IMR-90 (cell line): Measurements from ENCODE around the gene PGA4. TPM values are rescaled to one million over a fixed set of nuclear protein-coding genes. Genes with fewer than 3 reads are reported as not detected.

ENCODE experiments used
- ATAC-seq: fragments of 200-7000 bp; cut with Tn5 transposase; 2 replicates; pipeline ENCODE4 v1.9.1; 2020; ENCODE audit warnings: low read depth, mild to moderate bottlenecking, moderate library complexity
- BruUV-seq: library from RNA; stranded (reverse); fragments of 400-500 nt; replicated peaks from 2 replicates; lab custom pipeline; 2021; lab: Mats Ljungman, UMichigan
- CTCF ChIA-PET: fragments of 300-600 bp; formaldehyde crosslinking; extraction: SDS; loops from one replicate; lab custom pipeline; 2021; ENCODE audit warnings: antibody characterized with exemption; lab: Yijun Ruan, JAX
- POLR2A ChIA-PET: fragments of 300-600 bp; sonication (Branson Sonifier 250); formaldehyde crosslinking; loops from one replicate; lab custom pipeline; 2022; ENCODE audit warnings: antibody characterized with exemption; ENCODE audit not compliant: unreplicated experiment; lab: Charles Lee
- DNase-seq: peaks from one replicate; pipeline ENCODE4 v3.0.0; 2013
- H2AFZ ChIP-seq: replicated peaks from 2 replicates; pipeline ENCODE3; 2013; ENCODE audit warnings: low read length, mild to moderate bottlenecking; ENCODE audit not compliant: poor library complexity
- H2AK5ac ChIP-seq: 2 replicates; pipeline ENCODE4 v1.6.1; 2013; ENCODE audit warnings: low read depth, low read length, inconsistent platforms
- H2AK9ac ChIP-seq: replicated peaks from 2 replicates; pipeline ENCODE3; 2013; ENCODE audit warnings: mild to moderate bottlenecking, low read depth, low read length, moderate library complexity; ENCODE audit not compliant: poor library complexity
- H2BK120ac ChIP-seq: 2 replicates; pipeline ENCODE4 v1.6.1; 2013; ENCODE audit warnings: low read depth, low read length, inconsistent platforms
- H2BK15ac ChIP-seq: 3 replicates; pipeline ENCODE4 v1.6.1; 2013; ENCODE audit warnings: low read depth, low read length, inconsistent platforms
- H2BK20ac ChIP-seq: 2 replicates; pipeline ENCODE4 v1.6.1; 2013; ENCODE audit warnings: low read depth, mild to moderate bottlenecking, inconsistent platforms, low read length, moderate library complexity
- H2BK5ac ChIP-seq: 2 replicates; pipeline ENCODE4 v1.6.1; 2013; ENCODE audit warnings: mild to moderate bottlenecking, low read depth, low read length, inconsistent platforms; ENCODE audit not compliant: poor library complexity, severe bottlenecking
- H3K14ac ChIP-seq: replicated peaks from 2 replicates; pipeline ENCODE4 v1.6.1; 2013; ENCODE audit warnings: low read depth, low read length, inconsistent platforms
- H3K18ac ChIP-seq: 2 replicates; pipeline ENCODE4 v1.6.1; 2013; ENCODE audit warnings: low read depth, low read length, control low read depth
- H3K23ac ChIP-seq: 2 replicates; pipeline ENCODE4 v1.6.1; 2013; ENCODE audit warnings: low read depth, low read length, inconsistent platforms
- H3K27ac ChIP-seq: 2 replicates; pipeline ENCODE4 v1.5.1; 2013; ENCODE audit warnings: mild to moderate bottlenecking, control low read depth, low read length; ENCODE audit not compliant: insufficient read depth
- H3K27me3 ChIP-seq: 2 replicates; pipeline ENCODE4 v1.6.1; 2013; ENCODE audit warnings: low read length; ENCODE audit not compliant: control insufficient read depth, insufficient read depth
- H3K36me3 ChIP-seq: 2 replicates; pipeline ENCODE4 v1.6.1; 2013; ENCODE audit warnings: low read length, mixed read lengths; ENCODE audit not compliant: control insufficient read depth, insufficient read depth
- H3K4ac ChIP-seq: 2 replicates; pipeline ENCODE4 v1.6.1; 2013; ENCODE audit warnings: low read depth, low read length, inconsistent platforms
- H3K4me1 ChIP-seq: 2 replicates; pipeline ENCODE4 v1.6.1; 2013; ENCODE audit warnings: low read length, mixed read lengths; ENCODE audit not compliant: control insufficient read depth, insufficient read depth
- H3K4me2 ChIP-seq: 2 replicates; pipeline ENCODE4 v1.6.1; 2013; ENCODE audit warnings: low read depth, mild to moderate bottlenecking, control low read depth, low read length, moderate library complexity
- H3K4me3 ChIP-seq: 2 replicates; pipeline ENCODE4 v1.5.1; 2013; ENCODE audit warnings: low read depth, mild to moderate bottlenecking, control low read depth, low read length, moderate library complexity; ENCODE audit not compliant: insufficient read depth
- H3K56ac ChIP-seq: 2 replicates; pipeline ENCODE4 v1.6.1; 2013; ENCODE audit warnings: low read length, inconsistent platforms; ENCODE audit not compliant: insufficient read depth; ENCODE audit errors: extremely low read depth
- H3K79me1 ChIP-seq, 2 experiments: 2 replicates each; pipeline ENCODE4 v1.6.1; 2013; ENCODE audit warnings: low read length in 2 of 2, inconsistent platforms in 1 of 2, low read depth in 1 of 2
- H3K9ac ChIP-seq: 2 replicates; pipeline ENCODE4 v1.6.1; 2013; ENCODE audit warnings: low read depth, low read length, control low read depth
- H3K9me1 ChIP-seq: 2 replicates; pipeline ENCODE4 v1.6.1; 2013; ENCODE audit warnings: low read length, inconsistent platforms; ENCODE audit not compliant: insufficient read depth
- H3K9me3 ChIP-seq: 2 replicates; pipeline ENCODE4 v1.6.1; 2013; ENCODE audit warnings: low read length; ENCODE audit not compliant: control insufficient read depth, insufficient read depth
- H4K20me1 ChIP-seq: 2 replicates; pipeline ENCODE4 v1.6.1; 2013; ENCODE audit warnings: low read length, inconsistent platforms; ENCODE audit not compliant: insufficient read depth
- H4K5ac ChIP-seq: 2 replicates; pipeline ENCODE4 v1.6.1; 2013; ENCODE audit warnings: mild to moderate bottlenecking, low read depth, low read length, control low read depth
- H4K8ac ChIP-seq, 2 experiments: 2 replicates each; pipeline ENCODE4 v1.6.1; 2013; ENCODE audit warnings: low read depth in 2 of 2, low read length in 2 of 2, control low read depth in 1 of 2, inconsistent platforms in 1 of 2
- H4K91ac ChIP-seq: 2 replicates; pipeline ENCODE4 v1.6.1; 2013; ENCODE audit warnings: low read depth, low read length, inconsistent platforms; ENCODE audit not compliant: insufficient read depth
- MAZ ChIP-seq: IDR thresholded peaks from 2 replicates; pipeline ENCODE4 v1.6.1; 2012; ENCODE audit warnings: low read depth, mild to moderate bottlenecking, low read length, improper control_type of control experiment, moderate library complexity, borderline replicate concordance
- RAD21 ChIP-seq: IDR thresholded peaks from 2 replicates; pipeline ENCODE4 v1.6.1; 2012; ENCODE audit warnings: low read length, improper control_type of control experiment
- SMC3 ChIP-seq: fragments of 150-350 bp; IDR thresholded peaks from 2 replicates; pipeline ENCODE4 v1.6.1; 2016; ENCODE audit warnings: low read depth, mild to moderate bottlenecking, antibody characterized with exemption, low read length, moderate library complexity
- WGBS, 2 experiments: methylation state at CpG; one replicate each; pipeline versions ENCODE4 v1.1.5 to v1.1.7; 2013; ENCODE audit warnings: missing lambda C conversion rate in 2 of 2; ENCODE audit not compliant: insufficient read length in 1 of 2; ENCODE audit errors: extremely low coverage in 2 of 2; 5-methylcytosine and 5-hydroxymethylcytosine counted together
- dilution Hi-C: fragments of 300-500 bp; cut with HindIII; formaldehyde crosslinking; loops from one replicate; pipeline ENCODE4 v1.14.3; 2018; ENCODE audit warnings: low sequenced_read_pairs; ENCODE audit not compliant: unreplicated experiment
- in situ Hi-C: fragments of 300-500 bp; cut with MboI; formaldehyde crosslinking; loops from 3 replicates; pipeline ENCODE4 v1.14.3; 2019; ENCODE audit warnings: low sequenced_read_pairs, inconsistent platforms, mixed read lengths
- intact Hi-C: fragments of 100-400 bp; cut with micrococcal nuclease; formaldehyde crosslinking; loops from 2 replicates; pipeline ENCODE4 v1.10.0; 2022
- polyA plus RNA-seq, 3 experiments: library from polyadenylated mRNA; depleted of rRNA; stranded (reverse); fragments of >200 nt; gene quantifications; 2 replicates each; pipeline ENCODE4 v1.2.3, GENCODE V29; 2012; ENCODE audit warnings: low replicate concordance in 1 of 3
- total RNA-seq: library from RNA; depleted of rRNA; stranded (reverse); fragments of >200 nt; gene quantifications from 2 replicates; pipeline ENCODE4 v1.2.3, GENCODE V29; 2012
- TF ChIP-seq, protein P1 (sequence below): conservative IDR thresholded peaks from 2 replicates; pipeline ENCODE4 v1.5.1; 2012; ENCODE audit warnings: mild to moderate bottlenecking, low read depth, low read length, improper control_type of control experiment

The PGA4 gene
- total and polyA plus RNA-seq, 2 of the 4 experiments (the other 2 are of a cell fraction), result not detected

DNA sequence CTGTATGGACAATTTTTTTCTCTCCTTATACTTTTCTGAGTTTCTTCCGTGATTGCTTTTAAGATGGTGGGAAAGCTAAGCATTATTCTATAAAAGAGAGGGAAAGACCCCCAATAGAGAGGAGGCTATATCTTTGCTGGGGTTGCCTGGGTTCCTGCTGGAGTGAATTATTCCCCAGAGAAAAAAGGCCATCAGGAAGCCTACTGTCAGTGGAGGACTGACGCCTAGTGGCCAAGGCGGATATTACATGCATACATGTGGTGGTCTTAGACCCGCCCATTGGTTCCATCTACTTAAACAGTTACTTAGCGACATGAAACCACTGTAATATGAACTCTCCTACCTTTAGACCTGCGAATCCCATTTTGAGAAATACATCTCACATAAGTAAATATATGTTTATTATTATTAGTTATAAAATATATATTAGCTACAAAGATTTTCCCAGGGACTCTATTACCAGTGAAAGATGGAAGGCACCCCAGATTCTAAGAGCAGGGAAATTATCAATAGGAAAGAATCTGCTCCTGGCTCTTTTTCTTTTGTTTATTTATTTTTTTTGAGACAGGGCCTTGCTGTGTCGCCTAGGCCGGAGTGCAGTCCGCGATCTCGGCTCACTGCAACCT, 34.5 kb upstream of the PGA4 start:
- peaks cover 1% of the 10 kb centered on the region; the same call in 1 of the 2 replicates for H3K9me3 ChIP-seq
- no peaks in the 10 kb centered on the region for H3K36me3 ChIP-seq
- dilution Hi-C loops (no loop called here), intact Hi-C loops (loop anchor here (1.0 to 2.0 kb wide), 5 partner anchors 57 to 412 kb away; partner anchors contain the start of gene TMEM109), in situ Hi-C loops (loop anchor here (5.0 kb wide), 1 partner anchor 60 kb away; no protein-coding TSS in a partner anchor)
- no peak overlapping the region for H3K4ac ChIP-seq
- H2BK15ac ChIP-seq, result no peak overlapping the region
- H2AK9ac ChIP-seq, result no peak overlapping the region
- no CpG with 5 or more reads among the region's 11 CpGs for WGBS, 2 experiments
- H3K9ac ChIP-seq, result no peak overlapping the region
- no peaks in the 10 kb centered on the region; the same call in none of the 2 replicates for H3K27me3 ChIP-seq
- H3K56ac ChIP-seq, result no peak overlapping the region
- no TSS peak for BruUV-seq
- H2BK5ac ChIP-seq, result no peak overlapping the region
- no peaks in the 10 kb centered on the region for H4K20me1 ChIP-seq
- no peak overlapping the region for H3K27ac ChIP-seq
- no peak overlapping the region for H3K4me3 ChIP-seq
- no peak overlapping the region for H3K14ac ChIP-seq
- ChIA-PET POLR2A (no interaction called here), CTCF (interaction anchor here (0.5 to 2.6 kb wide), 9 partner anchors 9 to 220 kb away, joined by 3 to 11 read pairs (median 3); no protein-coding TSS in a partner anchor)
- H3K4me1 ChIP-seq, result no peaks in the 10 kb centered on the region
- H3K4me2 ChIP-seq, result no peak overlapping the region
- no peak overlapping the region for H2BK20ac ChIP-seq
- H4K8ac ChIP-seq, result no peak overlapping the region
- H4K5ac ChIP-seq, result no peak overlapping the region
- H3K79me1 ChIP-seq, result no peaks in the 10 kb centered on the region
- TF ChIP-seq RAD21 (peak; percentile 94), SMC3 (peak; percentile 70), MAZ (no peak)
- TF ChIP-seq, protein P1, sequence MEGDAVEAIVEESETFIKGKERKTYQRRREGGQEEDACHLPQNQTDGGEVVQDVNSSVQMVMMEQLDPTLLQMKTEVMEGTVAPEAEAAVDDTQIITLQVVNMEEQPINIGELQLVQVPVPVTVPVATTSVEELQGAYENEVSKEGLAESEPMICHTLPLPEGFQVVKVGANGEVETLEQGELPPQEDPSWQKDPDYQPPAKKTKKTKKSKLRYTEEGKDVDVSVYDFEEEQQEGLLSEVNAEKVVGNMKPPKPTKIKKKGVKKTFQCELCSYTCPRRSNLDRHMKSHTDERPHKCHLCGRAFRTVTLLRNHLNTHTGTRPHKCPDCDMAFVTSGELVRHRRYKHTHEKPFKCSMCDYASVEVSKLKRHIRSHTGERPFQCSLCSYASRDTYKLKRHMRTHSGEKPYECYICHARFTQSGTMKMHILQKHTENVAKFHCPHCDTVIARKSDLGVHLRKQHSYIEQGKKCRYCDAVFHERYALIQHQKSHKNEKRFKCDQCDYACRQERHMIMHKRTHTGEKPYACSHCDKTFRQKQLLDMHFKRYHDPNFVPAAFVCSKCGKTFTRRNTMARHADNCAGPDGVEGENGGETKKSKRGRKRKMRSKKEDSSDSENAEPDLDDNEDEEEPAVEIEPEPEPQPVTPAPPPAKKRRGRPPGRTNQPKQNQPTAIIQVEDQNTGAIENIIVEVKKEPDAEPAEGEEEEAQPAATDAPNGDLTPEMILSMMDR, result peak; percentile 93
- H3K9me1 ChIP-seq, result no peaks in the 10 kb centered on the region
- H2AFZ ChIP-seq, result peak overlapping the region; percentile 53
- H3K23ac ChIP-seq, result no peak overlapping the region
- no peak overlapping the region for H2AK5ac ChIP-seq
- peak; percentile 77 for DNase-seq
- peak; percentile 99 for ATAC-seq
- no peak overlapping the region for H2BK120ac ChIP-seq
- H4K91ac ChIP-seq, result no peak overlapping the region
- H3K18ac ChIP-seq, result no peak overlapping the region
